Measurements from ENCODE around the gene ENOX2. TPM values are rescaled to one million over a fixed set of nuclear protein-coding genes. Genes with fewer than 3 reads are reported as not detected.

ENOX2 gene
- total RNA-seq, 1 donor from 2014 or later: 15.6 TPM

- Mint-ChIP-seq H3K4me1 (ENCODE audit: low read depth) (no peaks in the 10 kb centered on the region), H3K4me3 (no peak overlapping the region), H3K36me3 (ENCODE audit: low read depth) (no peaks in the 10 kb centered on the region), H3K9me3 (no peaks in the 10 kb centered on the region), H3K27me3 (ENCODE audit: insufficient read depth) (no peaks in the 10 kb centered on the region), H3K27ac (no peak overlapping the region)
- intact Hi-C loops (cut with micrococcal nuclease): no loop called here
- DNase-seq (ENCODE audit: low spot score): no peak
Observed at GRCh38 chrX:130876226-130876625, 26.8 kb downstream of the ENOX2 start.

DNA sequence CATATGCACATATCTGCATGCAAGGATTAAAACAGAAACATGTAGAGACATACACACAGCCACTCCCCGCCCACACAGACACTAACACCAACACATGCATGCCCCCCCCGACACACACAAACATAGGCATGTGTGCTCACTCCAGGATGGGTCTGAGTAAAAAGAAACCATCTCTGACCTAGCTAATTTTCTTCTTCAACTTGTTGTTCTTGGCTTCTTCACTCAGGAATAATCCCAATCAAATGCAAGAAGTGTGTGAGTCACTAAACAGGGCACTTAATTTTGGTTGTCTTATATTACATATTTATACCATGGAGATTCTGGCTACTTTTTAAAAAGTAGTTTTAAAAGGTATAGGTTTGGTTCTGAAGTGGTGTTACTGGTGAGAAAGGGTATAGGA, 28.3 kb downstream of the ENOX2 start:
- H3K27me3 Mint-ChIP-seq (ENCODE audit: insufficient read depth): no peaks in the 10 kb centered on the region
- H3K4me1 Mint-ChIP-seq (ENCODE audit: low read depth): no peaks in the 10 kb centered on the region
- H3K27ac Mint-ChIP-seq: no peak overlapping the region
- intact Hi-C loops (cut with micrococcal nuclease): no loop called here
- H3K9me3 Mint-ChIP-seq: no peaks in the 10 kb centered on the region
- no peak overlapping the region for H3K4me3 Mint-ChIP-seq
- H3K36me3 Mint-ChIP-seq (ENCODE audit: low read depth): no peaks in the 10 kb centered on the region
- DNase-seq (ENCODE audit: low spot score): no peak

- intact Hi-C loops (cut with micrococcal nuclease): no loop called here
- H3K36me3 Mint-ChIP-seq (ENCODE audit: low read depth): no peaks in the 10 kb centered on the region
- H3K4me3 Mint-ChIP-seq: no peak overlapping the region
- H3K27ac Mint-ChIP-seq: no peak overlapping the region
- no peaks in the 10 kb centered on the region for H3K27me3 Mint-ChIP-seq (ENCODE audit: insufficient read depth)
- no peak for DNase-seq (ENCODE audit: low spot score)
- H3K4me1 Mint-ChIP-seq (ENCODE audit: low read depth): no peaks in the 10 kb centered on the region
- no peaks in the 10 kb centered on the region for H3K9me3 Mint-ChIP-seq
Observed at GRCh38 chrX:130869239-130869638, 33.8 kb downstream of the ENOX2 start.

DNA sequence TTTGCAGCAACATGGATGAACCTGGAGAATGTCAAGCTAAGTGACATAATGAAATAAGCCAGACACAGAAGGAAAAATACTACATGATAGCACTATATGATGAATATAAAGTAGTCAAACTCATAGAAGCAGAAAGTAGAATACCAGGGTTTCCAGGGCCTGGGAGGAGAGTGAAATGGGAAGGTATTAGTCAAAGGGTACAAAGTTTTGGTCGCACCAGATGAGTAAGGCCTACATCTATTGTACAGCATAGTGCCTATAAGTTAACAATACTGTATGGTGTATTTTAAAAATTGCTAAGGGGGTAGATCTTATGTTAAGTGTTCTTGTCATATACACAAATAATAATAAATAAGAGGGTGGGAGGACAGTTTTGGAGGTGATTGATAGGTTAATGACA, 41.5 kb downstream of the ENOX2 start:
- intact Hi-C loops (cut with micrococcal nuclease): no loop called here
- H3K4me3 Mint-ChIP-seq: no peak overlapping the region
- no peak overlapping the region for H3K27ac Mint-ChIP-seq
- no peaks in the 10 kb centered on the region for H3K36me3 Mint-ChIP-seq (ENCODE audit: low read depth)
- H3K27me3 Mint-ChIP-seq (ENCODE audit: insufficient read depth): no peaks in the 10 kb centered on the region
- H3K9me3 Mint-ChIP-seq: no peaks in the 10 kb centered on the region
- no peak for DNase-seq (ENCODE audit: low spot score)
- peaks cover 9% of the 10 kb centered on the region for H3K4me1 Mint-ChIP-seq (ENCODE audit: low read depth)

DNA sequence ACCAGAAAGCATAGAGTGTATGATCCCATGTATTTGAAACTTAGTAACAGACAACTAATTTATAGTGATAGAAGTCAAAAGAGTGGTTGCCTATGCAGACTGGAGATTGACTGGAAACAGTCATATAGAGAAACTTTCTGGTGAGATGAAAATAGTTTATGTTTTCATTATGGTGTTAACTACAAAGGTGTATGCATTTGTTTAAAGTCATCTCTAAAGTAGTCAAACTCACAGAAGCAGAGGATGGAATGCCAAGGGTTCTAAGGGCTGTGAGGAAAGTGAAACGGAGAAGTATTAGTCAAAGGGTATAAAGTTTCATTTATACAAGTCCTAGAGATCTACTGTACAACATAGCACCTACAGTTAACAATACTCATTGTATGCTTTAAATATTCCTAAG, 45.8 kb downstream of the ENOX2 start:
- Mint-ChIP-seq H3K27ac (peak overlapping the region; percentile 56), H3K36me3 (ENCODE audit: low read depth) (no peaks in the 10 kb centered on the region), H3K4me3 (no peak overlapping the region), H3K9me3 (no peaks in the 10 kb centered on the region), H3K4me1 (ENCODE audit: low read depth) (peaks cover 9% of the 10 kb centered on the region), H3K27me3 (ENCODE audit: insufficient read depth) (no peaks in the 10 kb centered on the region)
- DNase-seq (ENCODE audit: low spot score): no peak
- intact Hi-C loops (cut with micrococcal nuclease): loop anchor here (1.0 kb wide), 1 partner anchor 46 kb away; the partner anchor contains the start of gene ENOX2

DNA sequence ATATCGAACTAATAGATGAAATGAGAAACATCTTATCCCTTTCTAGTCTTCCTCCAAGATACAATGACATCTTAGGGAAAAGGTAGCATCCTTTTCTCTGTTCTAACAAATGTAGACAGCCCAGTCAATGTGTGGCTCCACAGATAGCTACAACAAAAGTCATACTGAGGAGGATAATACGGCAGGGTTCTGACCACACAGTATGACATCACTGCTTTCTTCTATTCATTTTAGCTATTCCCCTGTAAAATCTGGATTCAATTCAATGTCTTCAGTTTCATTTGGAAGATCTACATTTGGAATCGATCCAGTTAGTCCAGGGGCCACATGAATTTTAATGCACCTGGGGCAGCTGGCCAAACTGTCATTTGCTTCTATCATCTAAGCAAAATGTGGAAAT, 51.4 kb downstream of the ENOX2 start:
- H3K4me3 Mint-ChIP-seq: no peak overlapping the region
- peaks cover 11% of the 10 kb centered on the region for H3K4me1 Mint-ChIP-seq (ENCODE audit: low read depth)
- H3K27me3 Mint-ChIP-seq (ENCODE audit: insufficient read depth): no peaks in the 10 kb centered on the region
- DNase-seq (ENCODE audit: low spot score): no peak
- H3K27ac Mint-ChIP-seq: no peak overlapping the region
- intact Hi-C loops (cut with micrococcal nuclease): no loop called here
- H3K36me3 Mint-ChIP-seq (ENCODE audit: low read depth): no peaks in the 10 kb centered on the region
- H3K9me3 Mint-ChIP-seq: no peaks in the 10 kb centered on the region

DNA sequence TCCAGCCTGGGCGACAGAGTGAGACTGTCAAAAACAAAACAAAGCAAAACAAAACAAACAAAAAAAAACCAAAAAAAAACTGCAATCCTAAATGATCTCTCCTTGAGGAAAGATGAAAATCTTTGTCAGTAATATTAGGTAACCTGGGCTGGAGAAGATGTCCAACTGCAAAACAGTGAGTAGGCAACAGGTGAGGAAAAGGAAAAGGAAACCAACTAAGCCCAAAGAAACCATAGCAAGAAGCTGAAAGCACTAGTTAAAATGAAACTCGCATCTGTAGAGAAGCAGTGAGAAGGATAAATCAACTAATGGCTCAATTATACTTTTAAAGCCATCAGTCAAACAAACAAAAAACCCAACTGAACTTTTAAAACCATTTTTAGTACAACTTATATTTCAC, 54.2 kb downstream of the ENOX2 start:
- intact Hi-C loops (cut with micrococcal nuclease): no loop called here
- Mint-ChIP-seq H3K27me3 (ENCODE audit: insufficient read depth) (no peaks in the 10 kb centered on the region), H3K4me3 (no peak overlapping the region), H3K4me1 (ENCODE audit: low read depth) (peaks cover 11% of the 10 kb centered on the region), H3K36me3 (ENCODE audit: low read depth) (no peaks in the 10 kb centered on the region), H3K27ac (no peak overlapping the region), H3K9me3 (no peaks in the 10 kb centered on the region)
- DNase-seq (ENCODE audit: low spot score): no peak

- DNase-seq (ENCODE audit: low spot score): no peak
- Mint-ChIP-seq H3K4me3 (no peak overlapping the region), H3K36me3 (ENCODE audit: low read depth) (no peaks in the 10 kb centered on the region), H3K4me1 (ENCODE audit: low read depth) (peaks cover 15% of the 10 kb centered on the region), H3K27me3 (ENCODE audit: insufficient read depth) (no peaks in the 10 kb centered on the region), H3K27ac (no peak overlapping the region), H3K9me3 (no peaks in the 10 kb centered on the region)
- intact Hi-C loops (cut with micrococcal nuclease): no loop called here
Observed at GRCh38 chrX:130846746-130847145, 56.3 kb downstream of the ENOX2 start.

DNA sequence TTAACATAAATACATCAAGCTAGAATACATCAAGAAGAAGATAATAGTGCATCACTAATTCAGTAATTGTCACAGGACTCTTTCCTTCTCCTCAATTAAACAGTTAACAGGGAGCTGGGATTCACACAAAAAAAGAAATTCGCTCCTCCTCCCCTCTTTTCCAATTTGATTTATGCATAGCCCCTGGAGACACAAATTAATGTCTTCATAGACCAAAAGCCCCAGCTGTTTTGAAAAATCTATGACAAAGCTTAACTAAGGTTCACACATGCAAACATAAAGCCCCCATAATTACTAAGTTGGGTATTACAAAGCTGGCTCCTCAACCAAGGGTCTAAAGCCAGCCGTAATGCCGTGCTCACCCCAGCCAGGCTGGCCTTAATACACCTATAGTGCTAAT, 61.2 kb downstream of the ENOX2 start:
- H3K27me3 Mint-ChIP-seq (ENCODE audit: insufficient read depth): no peaks in the 10 kb centered on the region
- H3K9me3 Mint-ChIP-seq: no peaks in the 10 kb centered on the region
- H3K4me3 Mint-ChIP-seq: no peak overlapping the region
- peaks cover 4% of the 10 kb centered on the region for H3K4me1 Mint-ChIP-seq (ENCODE audit: low read depth)
- intact Hi-C loops (cut with micrococcal nuclease): no loop called here
- DNase-seq (ENCODE audit: low spot score): no peak
- no peak overlapping the region for H3K27ac Mint-ChIP-seq
- no peaks in the 10 kb centered on the region for H3K36me3 Mint-ChIP-seq (ENCODE audit: low read depth)

DNA sequence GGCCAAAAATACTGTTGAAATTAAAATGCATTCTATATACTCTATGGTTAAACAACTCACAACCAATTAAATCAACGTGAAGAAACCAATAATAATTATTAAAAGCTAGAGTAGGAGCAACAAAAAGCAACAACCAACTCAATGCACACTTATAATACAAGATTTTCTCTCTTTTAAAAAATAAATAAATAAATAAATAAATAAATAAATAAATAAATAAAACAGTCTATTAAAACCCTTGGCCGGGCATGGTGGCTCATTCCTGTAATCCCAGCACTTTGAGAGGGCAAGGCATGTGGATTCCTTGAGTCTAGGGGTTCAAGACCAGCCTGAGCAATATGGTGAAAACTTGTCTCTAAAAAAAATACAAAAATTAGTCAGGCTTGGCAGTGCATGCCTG, 62.7 kb downstream of the ENOX2 start:
- no peaks in the 10 kb centered on the region for H3K36me3 Mint-ChIP-seq (ENCODE audit: low read depth)
- peaks cover 4% of the 10 kb centered on the region for H3K4me1 Mint-ChIP-seq (ENCODE audit: low read depth)
- no peak for DNase-seq (ENCODE audit: low spot score)
- no peaks in the 10 kb centered on the region for H3K9me3 Mint-ChIP-seq
- no peak overlapping the region for H3K27ac Mint-ChIP-seq
- H3K27me3 Mint-ChIP-seq (ENCODE audit: insufficient read depth): no peaks in the 10 kb centered on the region
- intact Hi-C loops (cut with micrococcal nuclease): no loop called here
- H3K4me3 Mint-ChIP-seq: no peak overlapping the region

DNA sequence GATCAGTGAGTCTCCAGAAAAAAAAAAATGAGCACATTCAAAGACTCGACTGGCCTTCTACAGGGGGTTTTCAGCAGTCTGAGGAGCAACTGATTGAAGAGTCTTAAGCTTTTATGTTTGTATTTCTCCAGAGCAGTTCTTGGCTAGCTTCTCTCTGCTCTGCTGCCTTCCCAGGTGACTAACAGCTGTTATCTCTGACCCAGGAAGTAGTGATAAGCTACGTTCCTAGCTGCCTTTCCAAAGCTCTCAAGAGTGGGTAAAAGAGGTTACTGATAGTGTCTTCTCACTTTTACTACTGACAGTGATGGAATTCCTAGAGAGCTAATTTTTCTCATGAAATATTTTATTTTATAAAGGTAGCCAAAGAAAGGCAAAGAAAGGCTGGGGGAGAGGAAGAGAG, 66.6 kb downstream of the ENOX2 start:
- H3K4me1 Mint-ChIP-seq (ENCODE audit: low read depth): peaks cover 8% of the 10 kb centered on the region
- H3K36me3 Mint-ChIP-seq (ENCODE audit: low read depth): no peaks in the 10 kb centered on the region
- no peak overlapping the region for H3K27ac Mint-ChIP-seq
- H3K9me3 Mint-ChIP-seq: no peaks in the 10 kb centered on the region
- no peaks in the 10 kb centered on the region for H3K27me3 Mint-ChIP-seq (ENCODE audit: insufficient read depth)
- H3K4me3 Mint-ChIP-seq: no peak overlapping the region
- intact Hi-C loops (cut with micrococcal nuclease): no loop called here
- no peak for DNase-seq (ENCODE audit: low spot score)

- Mint-ChIP-seq H3K27ac (no peak overlapping the region), H3K9me3 (no peaks in the 10 kb centered on the region), H3K4me3 (no peak overlapping the region), H3K36me3 (ENCODE audit: low read depth) (no peaks in the 10 kb centered on the region), H3K4me1 (ENCODE audit: low read depth) (peaks cover 8% of the 10 kb centered on the region), H3K27me3 (ENCODE audit: insufficient read depth) (no peaks in the 10 kb centered on the region)
- intact Hi-C loops (cut with micrococcal nuclease): no loop called here
- DNase-seq (ENCODE audit: low spot score): no peak
Observed at GRCh38 chrX:130834830-130835229, 68.2 kb downstream of the ENOX2 start.

- H3K4me1 Mint-ChIP-seq (ENCODE audit: low read depth): peaks cover 8% of the 10 kb centered on the region
- no peaks in the 10 kb centered on the region for H3K36me3 Mint-ChIP-seq (ENCODE audit: low read depth)
- no peaks in the 10 kb centered on the region for H3K9me3 Mint-ChIP-seq
- no peaks in the 10 kb centered on the region for H3K27me3 Mint-ChIP-seq (ENCODE audit: insufficient read depth)
- intact Hi-C loops (cut with micrococcal nuclease): no loop called here
- no peak for DNase-seq (ENCODE audit: low spot score)
- H3K4me3 Mint-ChIP-seq: no peak overlapping the region
- no peak overlapping the region for H3K27ac Mint-ChIP-seq
Observed at GRCh38 chrX:130834149-130834548, 68.9 kb downstream of the ENOX2 start.

DNA sequence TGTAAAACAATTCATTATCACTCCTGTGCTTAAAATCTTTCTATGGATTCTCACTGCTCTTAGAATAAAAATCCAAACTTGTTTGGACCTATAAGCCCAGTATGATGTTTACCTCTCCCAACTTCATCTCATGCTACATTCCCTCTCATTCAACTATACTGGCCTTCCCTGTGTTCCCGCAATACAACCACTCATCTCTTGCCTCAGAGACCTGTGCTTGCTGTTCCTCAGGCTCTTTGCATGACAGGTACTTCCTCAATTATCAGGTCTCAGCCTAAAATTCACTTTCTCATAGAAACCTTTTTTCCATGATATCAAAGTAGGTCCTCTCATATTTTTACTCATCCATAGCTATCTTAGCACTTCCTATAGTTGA, 71.7 kb downstream of the ENOX2 start:
- DNase-seq (ENCODE audit: low spot score): no peak
- Mint-ChIP-seq H3K4me3 (no peak overlapping the region), H3K27me3 (ENCODE audit: insufficient read depth) (no peaks in the 10 kb centered on the region), H3K36me3 (ENCODE audit: low read depth) (no peaks in the 10 kb centered on the region), H3K9me3 (no peaks in the 10 kb centered on the region), H3K27ac (no peak overlapping the region), H3K4me1 (ENCODE audit: low read depth) (peaks cover 8% of the 10 kb centered on the region)
- intact Hi-C loops (cut with micrococcal nuclease): no loop called here

Measured in activated T-helper 1 cell treated with anti-CD3 and anti-CD28 coated beads, Interleukin-12 subunit alpha, Interleukin-12 subunit beta, Interleukin-2, Interleukin-4 antibody, amounts not matched to agents 30 ng/mL and 10 ng/mL and 1 ng/mL, durations not matched to agents 14 hours and 24 hours and 36 hours (primary cell).